IMR-90 (cell line): ENCODE data around the gene RCOR3. TPM values are rescaled to one million over a fixed set of nuclear protein-coding genes. Genes with fewer than 3 reads are reported as not detected.

ENCODE experiments used
- CHD1 ChIP-seq: IDR thresholded peaks from 2 replicates; pipeline ENCODE4 v1.6.1; 2012; ENCODE audit warnings: low read depth, low read length, improper control_type of control experiment
- CTCF ChIP-seq: conservative IDR thresholded peaks from 2 replicates; pipeline ENCODE4 v1.5.1; 2012; ENCODE audit warnings: mild to moderate bottlenecking, low read depth, low read length, improper control_type of control experiment
- polyA plus RNA-seq, 3 experiments: library from polyadenylated mRNA; depleted of rRNA; stranded (reverse); fragments of >200 nt; gene quantifications; 2 replicates each; pipeline ENCODE4 v1.2.3, GENCODE V29; 2012; ENCODE audit warnings: low replicate concordance in 1 of 3
- total RNA-seq: library from RNA; depleted of rRNA; stranded (reverse); fragments of >200 nt; gene quantifications from 2 replicates; pipeline ENCODE4 v1.2.3, GENCODE V29; 2012

RCOR3 gene
- total and polyA plus RNA-seq, 2 of the 4 experiments (the other 2 are of a cell fraction) = 8.1 to 16.4 TPM

DNA sequence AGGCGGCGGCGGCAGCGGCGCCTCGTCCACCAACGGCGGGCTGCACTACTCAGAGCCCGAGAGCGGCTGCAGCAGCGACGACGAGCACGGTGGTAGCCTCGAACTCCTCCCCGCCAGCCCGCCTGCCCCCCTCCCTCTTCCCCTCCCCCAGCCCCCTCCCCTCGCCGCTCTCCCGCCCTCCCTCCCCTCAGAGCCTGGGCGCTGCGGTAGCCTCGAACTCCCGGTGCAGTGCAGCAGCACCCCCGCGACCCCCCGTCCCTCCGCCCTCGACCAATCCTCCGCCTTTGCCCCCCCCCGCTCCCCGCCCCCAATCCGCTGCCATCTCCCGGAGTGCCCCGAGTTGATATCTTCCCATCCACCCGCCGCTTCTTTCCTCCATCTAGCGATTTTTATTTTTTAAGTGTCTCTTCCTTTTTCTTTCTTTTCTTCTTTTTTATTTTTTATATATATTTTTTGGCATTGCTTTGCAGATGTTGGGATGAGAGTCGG, 516 bp downstream of the RCOR3 start (continued):
- no peak for TF ChIP-seq CTCF
- TF ChIP-seq CHD1 = no peak
